K562 (cell line): Measurements from ENCODE around the gene PDGFD. TPM values are rescaled to one million over a fixed set of nuclear protein-coding genes. Genes with fewer than 3 reads are reported as not detected.

Source experiments
- CHD7 ChIP-seq: fragments of 200-600 bp; sonication (generic); IDR thresholded peaks from one replicate; pipeline ENCODE4 v1.6.1; 2012; ENCODE audit warnings: mild to moderate bottlenecking, low read depth, low read length, inconsistent platforms
- ETS1 ChIP-seq: conservative IDR thresholded peaks from 2 replicates; pipeline ENCODE4 v1.6.1; 2011; ENCODE audit warnings: low read depth, mild to moderate bottlenecking, low read length; ENCODE audit not compliant: control insufficient read depth
- JUNB ChIP-seq: fragments of 450-650 bp; formaldehyde crosslinking; conservative IDR thresholded peaks from 2 replicates; pipeline ENCODE4 v1.4.0; 2020; ENCODE audit warnings: mild to moderate bottlenecking
- ZNF584 ChIP-seq: fragments of 200-800 bp; sonication (Bioruptor generic); IDR thresholded peaks from 2 replicates; pipeline ENCODE4 v1.6.1; 2016; ENCODE audit warnings: low read depth, mild to moderate bottlenecking, missing genetic modification characterization, missing compliant biosample characterization
- polyA plus RNA-seq, 8 experiments: library from polyadenylated mRNA; depleted of rRNA in 4 of 8; stranded (reverse) in 5 of 8; unstranded in 3 of 8; fragments of >200 nt; fragmentation: Nextera tagmentation in 2 of 8; fragmentation: Illumina TruSeq in 1 of 8; extraction: Ambion mirVana in 2 of 8; extraction: Trizol in 1 of 8; gene quantifications; 2 replicates each; pipeline versions ENCODE4 v1.2.1 to v1.2.3, GENCODE V29; 2011 to 2014; ENCODE audit warnings: inconsistent platforms in 1 of 8, missing spikeins in 1 of 8
- total RNA-seq, 7 experiments: library from RNA; depleted of rRNA in 6 of 7; stranded (reverse); fragments of >200 nt in 6 of 7; fragmentation: Illumina TruSeq in 2 of 7; extraction: Trizol in 2 of 7; gene quantifications; 2 replicates each; pipeline versions ENCODE4 v1.2.1 to v1.2.3, GENCODE V29; 2011 to 2021; ENCODE audit warnings: low replicate concordance in 1 of 7

The PDGFD gene
- total and polyA plus RNA-seq, 9 of the 15 experiments (the other 6 are each of a cell fraction or from before 2014, with no cell fraction given), result 0.11 TPM; not detected in 8

DNA sequence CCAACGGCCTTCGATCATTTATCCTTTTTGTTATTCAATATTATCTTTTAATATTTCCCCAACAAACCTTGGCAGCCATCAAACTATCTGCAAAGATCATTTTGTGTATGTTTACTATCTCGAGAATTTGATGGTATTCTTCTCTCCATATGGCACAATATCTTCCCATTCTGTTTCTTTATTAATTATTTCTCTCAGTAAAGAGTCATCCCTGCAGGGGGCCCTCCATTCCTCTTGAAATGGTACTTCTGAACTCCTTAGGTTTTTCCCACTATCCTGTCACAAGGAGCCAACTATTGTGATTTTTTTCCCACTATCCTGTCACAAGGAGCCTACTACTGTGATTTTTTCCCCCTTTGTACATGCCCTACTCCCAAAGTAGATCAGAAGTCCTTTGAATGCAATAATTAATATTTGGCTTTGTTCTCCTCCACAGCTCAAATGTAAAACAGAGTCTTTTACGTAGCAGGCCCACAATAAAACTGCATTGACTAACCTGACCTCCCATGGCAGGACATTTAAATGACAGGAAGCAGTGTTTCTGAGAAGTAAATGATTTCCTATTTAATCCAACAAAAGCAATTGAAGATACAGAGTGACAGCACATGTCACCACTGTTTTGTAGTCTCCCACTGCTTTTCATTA lies 43.3 kb downstream of the PDGFD start (continued):
- TF ChIP-seq CHD7, result no peak
- no peak for TF ChIP-seq JUNB (CRISPR knock-in tag)
- TF ChIP-seq ETS1, result no peak
- no peak for TF ChIP-seq ZNF584 (CRISPR knock-in tag)
